Loucy (cell line): ENCODE data around the gene SOHLH1.

Experiments
- H2AFZ ChIP-seq: fragments of 200-600 bp; sonication (generic); 2 replicates; pipeline ENCODE4 v1.6.0; 2016; ENCODE audit warnings: antibody characterized with exemption, mild to moderate bottlenecking, low read length, moderate library complexity
- H3F3A ChIP-seq: fragments of 200-600 bp; 2 replicates; pipeline ENCODE4 v1.6.0; 2016; ENCODE audit warnings: antibody characterized with exemption, low read depth, mild to moderate bottlenecking
- H3K27me3 ChIP-seq: fragments of 200-600 bp; sonication (generic); 2 replicates; pipeline ENCODE4 v1.6.1; 2014; ENCODE audit warnings: low read length, mild to moderate bottlenecking; ENCODE audit not compliant: insufficient read depth, poor library complexity, severe bottlenecking
- H3K36me3 ChIP-seq: fragments of 200-600 bp; sonication (generic); 2 replicates; pipeline ENCODE4 v1.6.1; 2016; ENCODE audit warnings: low read length; ENCODE audit not compliant: insufficient read depth
- H3K4me1 ChIP-seq: fragments of 200-600 bp; sonication (generic); 2 replicates; pipeline ENCODE4 v1.5.1; 2014; ENCODE audit warnings: low read length, mild to moderate bottlenecking; ENCODE audit not compliant: insufficient read depth, poor library complexity, severe bottlenecking
- H3K4me2 ChIP-seq: fragments of 200-600 bp; sonication (generic); 2 replicates; pipeline ENCODE4 v1.6.0; 2014; ENCODE audit warnings: antibody characterized with exemption, low read length, low read depth, mild to moderate bottlenecking; ENCODE audit not compliant: poor library complexity, severe bottlenecking
- H3K4me3 ChIP-seq: fragments of 200-600 bp; sonication (generic); 2 replicates; pipeline ENCODE4 v1.5.1; 2014; ENCODE audit warnings: low read length, mild to moderate bottlenecking, mixed read lengths; ENCODE audit not compliant: poor library complexity, severe bottlenecking
- H3K79me2 ChIP-seq: fragments of 200-600 bp; sonication (generic); 2 replicates; pipeline ENCODE4 v1.6.1; 2014; ENCODE audit warnings: low read length; ENCODE audit not compliant: insufficient read depth
- H3K9ac ChIP-seq: fragments of 200-600 bp; sonication (generic); 2 replicates; pipeline ENCODE4 v1.6.0; 2014; ENCODE audit warnings: mild to moderate bottlenecking, low read depth, low read length, moderate library complexity; ENCODE audit not compliant: poor library complexity, severe bottlenecking
- H3K9me2 ChIP-seq: fragments of 200-600 bp; sonication (generic); replicated peaks from 2 replicates; pipeline ENCODE4 v1.6.1; 2016; ENCODE audit warnings: low read depth, low read length, mixed read lengths
- H3K9me3 ChIP-seq: fragments of 200-600 bp; sonication (generic); 2 replicates; pipeline ENCODE4 v1.6.1; 2014; ENCODE audit warnings: mild to moderate bottlenecking, antibody characterized with exemption, low read length, low read depth; ENCODE audit not compliant: insufficient read depth
- H4K20me1 ChIP-seq: fragments of 200-600 bp; sonication (generic); 2 replicates; pipeline ENCODE4 v1.6.0; 2014; ENCODE audit warnings: antibody characterized with exemption, low read length, mild to moderate bottlenecking; ENCODE audit not compliant: insufficient read depth, poor library complexity, severe bottlenecking
- EZH2phosphoT487 ChIP-seq: fragments of 200-600 bp; IDR thresholded peaks from 2 replicates; pipeline ENCODE4 v1.6.1; 2018; ENCODE audit warnings: antibody characterized with exemption, mild to moderate bottlenecking, moderate library complexity, borderline replicate concordance
- TF ChIP-seq, protein P1 (sequence below): fragments of 200-600 bp; sonication (generic); conservative IDR thresholded peaks from 2 replicates; pipeline ENCODE4 v1.5.1; 2014; ENCODE audit warnings: mild to moderate bottlenecking, antibody characterized with exemption, low read length

Gene SOHLH1

DNA sequence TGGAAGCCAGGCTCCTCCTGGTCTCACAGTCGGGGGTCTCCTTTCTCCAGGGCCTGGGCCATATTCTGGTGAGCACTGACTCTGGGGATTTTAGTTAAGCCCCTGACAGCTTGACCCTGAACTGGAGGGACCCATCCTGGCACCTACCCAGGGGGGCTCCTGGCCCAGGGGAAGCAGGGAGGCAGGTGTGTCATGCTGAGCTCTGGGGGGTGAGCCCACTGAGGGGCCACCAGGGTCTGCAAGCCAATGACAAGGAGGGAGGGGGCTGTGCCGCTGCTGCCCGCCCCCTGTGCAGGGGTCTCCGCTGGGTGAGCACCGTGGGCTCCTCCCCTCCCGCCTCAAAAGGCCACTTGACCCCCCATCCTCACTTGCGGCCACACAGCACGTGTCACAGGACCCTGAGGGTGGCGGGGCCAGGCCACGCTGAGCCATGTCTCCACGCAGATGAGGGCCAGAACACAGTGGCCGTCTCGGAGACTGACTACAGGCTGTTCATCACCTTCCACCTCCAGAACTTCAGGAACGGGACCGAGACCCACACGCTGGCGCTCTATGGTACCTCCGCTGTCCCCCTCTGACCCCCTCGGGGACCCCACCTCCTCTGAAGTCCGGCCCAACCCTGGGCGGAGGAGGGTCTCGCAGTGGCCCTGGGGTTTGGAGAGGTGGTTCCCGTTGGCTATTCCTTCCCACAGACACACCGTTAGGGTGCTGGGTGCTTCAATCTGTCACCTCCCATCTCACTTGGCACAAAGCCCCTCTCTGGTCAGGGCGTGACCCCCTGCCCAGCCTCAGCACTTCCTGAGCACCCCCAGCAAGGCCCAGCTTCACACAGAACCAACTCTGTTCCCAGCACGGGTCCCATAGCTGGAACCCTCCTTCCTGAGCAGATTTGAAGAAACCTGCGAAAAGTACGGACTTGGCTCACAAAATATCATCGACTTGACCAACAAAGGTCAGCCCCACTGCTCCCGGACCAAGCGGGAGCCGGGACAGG lies 34.2 kb downstream of the SOHLH1 start:
- H3K36me3 ChIP-seq = no peaks in the 10 kb centered on the region

DNA sequence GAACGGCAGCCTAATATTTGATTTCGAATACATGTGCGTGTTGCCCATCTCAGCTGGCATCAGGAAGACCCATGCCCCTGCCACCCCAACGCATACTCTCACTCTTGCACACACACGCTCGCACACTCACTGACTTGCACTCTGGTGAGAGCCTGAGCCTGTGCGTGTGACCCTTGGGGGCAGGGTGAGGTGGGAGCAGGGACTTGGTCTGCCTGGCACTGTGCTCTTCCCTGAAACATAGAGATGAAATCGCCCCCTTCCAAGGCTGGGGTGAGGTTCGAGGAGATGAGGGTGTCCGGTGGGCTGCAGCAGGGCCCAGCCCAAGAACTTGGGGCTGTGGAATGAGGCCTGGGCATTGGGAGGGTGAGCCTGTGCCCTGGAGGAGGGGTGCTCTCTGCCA lies 35.0 kb downstream of the SOHLH1 start:
- Histone ChIP-seq H4K20me1 (no peaks in the 10 kb centered on the region), H3F3A (no peaks in the 10 kb centered on the region), H3K79me2 (no peaks in the 10 kb centered on the region), H3K36me3 (no peaks in the 10 kb centered on the region), H3K4me1 (no peaks in the 10 kb centered on the region), H3K9ac (no peak overlapping the region), H3K9me2 (no peaks in the 10 kb centered on the region), H3K27me3 (no peaks in the 10 kb centered on the region), H2AFZ (no peak overlapping the region), H3K9me3 (peaks cover 9% of the 10 kb centered on the region; the same call in 1 of the 2 replicates), H3K4me3 (no peak overlapping the region), H3K4me2 (no peak overlapping the region)
- TF ChIP-seq EZH2phosphoT487 = no peak
- TF ChIP-seq, protein P1, sequence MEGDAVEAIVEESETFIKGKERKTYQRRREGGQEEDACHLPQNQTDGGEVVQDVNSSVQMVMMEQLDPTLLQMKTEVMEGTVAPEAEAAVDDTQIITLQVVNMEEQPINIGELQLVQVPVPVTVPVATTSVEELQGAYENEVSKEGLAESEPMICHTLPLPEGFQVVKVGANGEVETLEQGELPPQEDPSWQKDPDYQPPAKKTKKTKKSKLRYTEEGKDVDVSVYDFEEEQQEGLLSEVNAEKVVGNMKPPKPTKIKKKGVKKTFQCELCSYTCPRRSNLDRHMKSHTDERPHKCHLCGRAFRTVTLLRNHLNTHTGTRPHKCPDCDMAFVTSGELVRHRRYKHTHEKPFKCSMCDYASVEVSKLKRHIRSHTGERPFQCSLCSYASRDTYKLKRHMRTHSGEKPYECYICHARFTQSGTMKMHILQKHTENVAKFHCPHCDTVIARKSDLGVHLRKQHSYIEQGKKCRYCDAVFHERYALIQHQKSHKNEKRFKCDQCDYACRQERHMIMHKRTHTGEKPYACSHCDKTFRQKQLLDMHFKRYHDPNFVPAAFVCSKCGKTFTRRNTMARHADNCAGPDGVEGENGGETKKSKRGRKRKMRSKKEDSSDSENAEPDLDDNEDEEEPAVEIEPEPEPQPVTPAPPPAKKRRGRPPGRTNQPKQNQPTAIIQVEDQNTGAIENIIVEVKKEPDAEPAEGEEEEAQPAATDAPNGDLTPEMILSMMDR = no peak

More for the DNA sequence above, 34.2 kb downstream of the SOHLH1 start:
- Histone ChIP-seq H3K9me2 (no peaks in the 10 kb centered on the region), H3K9ac (no peak overlapping the region), H3K79me2 (no peaks in the 10 kb centered on the region), H3F3A (no peaks in the 10 kb centered on the region), H3K4me3 (no peak overlapping the region), H3K4me2 (no peak overlapping the region), H2AFZ (no peak overlapping the region), H4K20me1 (no peaks in the 10 kb centered on the region), H3K4me1 (no peaks in the 10 kb centered on the region), H3K27me3 (no peaks in the 10 kb centered on the region), H3K9me3 (peaks cover 8% of the 10 kb centered on the region; the same call in 1 of the 2 replicates)
- no peak for TF ChIP-seq EZH2phosphoT487
- TF ChIP-seq, protein P1 = no peak

DNA sequence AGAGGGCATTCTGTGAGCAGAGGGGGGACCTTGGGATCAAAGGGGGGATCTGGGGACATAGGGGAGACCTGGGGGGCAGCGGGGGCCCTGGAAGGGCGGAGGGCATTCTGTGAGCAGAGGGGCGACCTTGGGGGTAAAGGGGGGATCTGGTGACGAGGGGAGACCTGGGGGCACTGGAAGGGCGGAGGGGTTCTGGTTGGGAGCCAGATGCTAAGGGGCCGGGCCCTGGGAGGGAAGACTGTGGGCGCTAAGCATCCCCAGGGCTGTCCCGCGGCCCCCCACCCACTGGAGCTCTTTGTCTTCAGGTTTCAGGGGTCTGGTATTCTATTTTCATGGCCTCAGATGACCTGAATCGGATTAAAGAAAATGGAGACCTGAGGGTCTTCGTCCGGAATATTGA lies 35.4 kb downstream of the SOHLH1 start:
- H3K27me3 ChIP-seq = no peaks in the 10 kb centered on the region
- no peak overlapping the region for H3K4me3 ChIP-seq
- no peaks in the 10 kb centered on the region for H3K9me2 ChIP-seq
- no peak overlapping the region for H3K9ac ChIP-seq
- H3K9me3 ChIP-seq = peaks cover 13% of the 10 kb centered on the region; the same call in 1 of the 2 replicates
- no peaks in the 10 kb centered on the region for H3K79me2 ChIP-seq
- H4K20me1 ChIP-seq = no peaks in the 10 kb centered on the region
- H3F3A ChIP-seq = no peaks in the 10 kb centered on the region
- H3K4me1 ChIP-seq = no peaks in the 10 kb centered on the region
- H2AFZ ChIP-seq = no peak overlapping the region
- H3K4me2 ChIP-seq = no peak overlapping the region
- H3K36me3 ChIP-seq = no peaks in the 10 kb centered on the region
- no peak for TF ChIP-seq EZH2phosphoT487
- TF ChIP-seq, protein P1 = no peak
